Dermis microvascular lymphatic vessel endothelial cell (primary cell): ENCODE data around the gene LRRC74A. TPM values are rescaled to one million over a fixed set of nuclear protein-coding genes. Genes with fewer than 3 reads are reported as not detected.
A peak's percentile ranks its signal among the peaks of the same experiment; 100 is the strongest.

Source experiments
- DNase-seq, 2 donors: peaks; one replicate each; pipeline versions ENCODE4 v3.0.0 to v3.0.0-alpha.2; 2010; ENCODE audit warnings: low read depth in 2 of 2
- total RNA-seq: library from RNA; depleted of rRNA; stranded (reverse); fragments of >200 nt; gene quantifications from 2 replicates; pipeline ENCODE4 v1.2.1, GENCODE V29; 2014

The LRRC74A gene
- total RNA-seq, 1 donor from 2014 or later = not detected

DNA sequence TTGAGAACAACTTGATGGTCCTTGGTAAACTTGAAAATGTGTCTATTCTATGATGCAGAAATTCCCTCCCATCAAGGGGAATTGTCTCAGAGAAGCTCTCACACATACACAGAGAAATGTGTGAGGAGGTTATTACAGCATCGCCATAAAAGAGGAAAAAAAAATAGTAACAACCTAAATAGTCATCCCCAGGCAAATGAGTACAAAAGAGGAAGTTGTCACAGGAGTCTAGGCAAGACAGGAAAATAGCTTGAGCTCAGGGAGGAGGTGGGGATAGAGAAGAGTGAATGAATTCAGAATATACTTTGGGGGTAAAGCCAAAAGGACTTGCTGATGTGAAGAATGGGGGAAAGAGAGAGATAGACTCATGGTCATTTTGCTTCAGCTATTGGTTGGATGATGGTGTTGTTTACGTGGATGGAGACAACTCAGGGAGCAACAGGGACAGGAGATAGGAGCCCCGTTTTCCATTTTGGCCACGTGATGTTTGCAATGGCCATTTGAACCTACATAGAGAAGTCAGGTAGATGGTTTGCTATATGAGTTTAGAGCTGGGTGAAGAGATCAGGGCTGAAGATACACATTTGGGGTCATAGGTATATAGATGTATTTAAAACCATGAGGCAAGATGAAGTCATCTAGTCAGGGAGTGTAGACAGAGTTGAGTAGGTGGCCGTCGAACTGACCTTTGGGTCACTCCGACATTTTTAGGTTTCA lies 20.3 kb downstream of the LRRC74A start:
- no peak for DNase-seq

- no peak for DNase-seq
Observed at GRCh38 chr14:76848879-76849278, 22.7 kb downstream of the LRRC74A start.

- no peak for DNase-seq
Observed at GRCh38 chr14:76855066-76855465, 28.9 kb downstream of the LRRC74A start.

GRCh38 chr14:76856769-76857168 lies 30.6 kb downstream of the LRRC74A start:
- DNase-seq = no peak

DNA sequence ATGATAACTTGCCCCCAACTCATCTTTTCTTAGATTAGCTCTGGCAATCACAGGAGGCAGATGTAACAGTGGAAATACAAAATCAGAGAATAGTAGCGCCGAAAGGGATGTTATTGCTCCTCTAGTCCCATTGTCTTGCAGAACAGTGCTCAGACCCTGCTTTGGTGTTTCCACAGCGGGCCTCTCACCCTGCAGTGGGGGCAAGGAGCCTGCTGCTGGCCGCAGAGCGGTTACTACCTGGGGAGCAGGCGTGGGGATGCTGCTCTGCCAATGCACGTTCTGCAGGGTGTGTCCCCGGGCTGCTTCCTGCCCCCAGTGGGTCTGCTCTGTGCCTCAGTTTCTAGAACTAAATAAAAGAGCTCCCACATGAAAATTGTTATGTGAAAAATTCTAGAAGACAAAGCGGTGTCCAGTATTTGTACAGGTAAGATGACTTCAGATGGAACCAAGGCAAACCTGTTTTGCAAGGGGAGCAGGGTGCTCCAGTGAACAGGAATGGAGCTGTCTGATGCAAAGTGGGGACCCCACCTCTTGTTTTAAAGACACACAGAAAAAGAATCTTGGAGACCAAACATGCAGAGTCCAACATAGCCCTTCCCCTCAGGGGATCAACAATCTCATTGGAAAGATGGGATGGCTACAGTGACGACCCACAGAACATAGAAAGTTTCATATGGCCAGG lies 35.5 kb downstream of the LRRC74A start:
- DNase-seq = no peak

DNA sequence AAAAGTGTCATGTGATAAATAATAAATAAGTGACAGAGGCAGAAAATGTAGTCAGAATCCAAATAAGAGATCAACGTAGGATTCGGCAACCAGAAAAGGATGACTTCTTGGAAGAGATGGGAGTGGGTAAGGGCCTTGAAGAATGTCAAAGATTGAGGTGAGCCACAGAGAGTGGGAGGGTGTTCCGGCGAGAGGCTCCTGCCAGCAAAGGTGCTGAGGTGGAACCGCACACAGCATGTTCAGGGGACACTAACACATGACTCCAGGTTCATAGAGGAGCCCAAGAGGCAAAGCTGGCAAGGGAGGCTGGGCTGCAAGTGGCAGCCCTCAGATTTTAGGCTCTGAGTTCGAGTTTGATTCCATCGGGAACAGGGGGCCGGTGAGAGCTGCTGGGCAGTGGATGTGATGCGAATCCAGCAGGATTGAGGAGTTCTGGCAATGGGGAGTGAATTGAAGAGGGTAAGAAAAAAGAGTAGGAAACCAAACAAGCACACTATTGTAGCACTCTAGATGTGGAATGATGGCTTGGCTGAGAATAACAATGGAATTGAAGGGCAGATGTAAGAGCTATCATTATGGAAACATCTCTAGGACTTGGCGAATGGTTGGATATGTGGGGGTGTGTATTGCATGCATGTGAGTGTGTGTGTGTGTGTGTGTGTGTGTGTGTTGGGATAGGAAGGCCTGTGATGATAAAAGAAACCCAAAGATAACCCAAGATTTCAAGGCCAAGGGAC lies 36.5 kb downstream of the LRRC74A start:
- DNase-seq = no peak

- peak in 1 of 2 donors; percentile 29 for DNase-seq
Observed at GRCh38 chr14:76863724-76864407, 37.7 kb downstream of the LRRC74A start.

- DNase-seq = no peak
Observed at GRCh38 chr14:76866456-76866855, 40.2 kb downstream of the LRRC74A start.

DNA sequence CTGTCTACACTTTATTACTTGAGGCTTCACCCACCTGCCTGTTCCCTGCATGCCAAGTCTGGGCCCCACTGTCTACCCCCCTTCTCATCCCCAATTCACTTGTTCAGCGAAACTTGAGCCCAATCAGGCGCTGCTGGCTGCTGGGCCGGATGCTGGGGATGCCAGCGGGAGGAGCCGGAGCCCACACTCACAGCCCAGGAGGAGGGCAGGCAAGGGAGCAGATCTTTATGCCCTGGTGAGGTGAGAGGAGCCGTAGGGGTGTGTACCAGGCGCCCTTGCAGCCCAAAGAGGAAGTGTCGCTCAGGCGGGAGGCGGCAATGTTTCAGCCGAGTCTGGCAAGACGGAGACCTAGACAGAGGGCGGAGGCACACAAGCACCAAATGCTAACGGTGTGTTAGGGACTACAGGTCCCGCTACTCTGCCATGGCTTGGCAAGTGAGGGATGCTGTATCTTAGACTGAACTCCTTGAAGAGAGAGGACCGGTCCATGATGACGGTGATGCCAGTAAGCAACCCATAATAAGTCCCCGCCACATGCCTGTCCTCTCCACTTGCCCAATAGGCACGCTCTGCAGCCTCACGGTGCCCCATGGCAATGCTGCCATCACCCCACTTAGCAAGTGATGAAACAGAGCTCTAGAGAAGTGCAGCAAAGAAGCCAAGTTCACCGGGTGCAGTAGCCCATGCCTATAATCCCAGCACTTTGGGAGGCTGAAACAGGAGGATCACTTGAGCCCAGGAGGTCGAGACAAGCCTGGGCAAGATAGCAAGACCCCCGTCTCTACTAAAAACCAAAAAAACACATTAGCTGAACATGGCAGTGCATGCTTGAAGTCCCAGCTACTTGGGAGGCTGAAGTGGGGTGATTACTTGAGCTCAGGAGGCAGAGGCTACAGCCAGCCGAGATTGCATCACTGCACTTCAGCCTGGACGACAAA lies 41.6 kb downstream of the LRRC74A start:
- no peak for DNase-seq

DNA sequence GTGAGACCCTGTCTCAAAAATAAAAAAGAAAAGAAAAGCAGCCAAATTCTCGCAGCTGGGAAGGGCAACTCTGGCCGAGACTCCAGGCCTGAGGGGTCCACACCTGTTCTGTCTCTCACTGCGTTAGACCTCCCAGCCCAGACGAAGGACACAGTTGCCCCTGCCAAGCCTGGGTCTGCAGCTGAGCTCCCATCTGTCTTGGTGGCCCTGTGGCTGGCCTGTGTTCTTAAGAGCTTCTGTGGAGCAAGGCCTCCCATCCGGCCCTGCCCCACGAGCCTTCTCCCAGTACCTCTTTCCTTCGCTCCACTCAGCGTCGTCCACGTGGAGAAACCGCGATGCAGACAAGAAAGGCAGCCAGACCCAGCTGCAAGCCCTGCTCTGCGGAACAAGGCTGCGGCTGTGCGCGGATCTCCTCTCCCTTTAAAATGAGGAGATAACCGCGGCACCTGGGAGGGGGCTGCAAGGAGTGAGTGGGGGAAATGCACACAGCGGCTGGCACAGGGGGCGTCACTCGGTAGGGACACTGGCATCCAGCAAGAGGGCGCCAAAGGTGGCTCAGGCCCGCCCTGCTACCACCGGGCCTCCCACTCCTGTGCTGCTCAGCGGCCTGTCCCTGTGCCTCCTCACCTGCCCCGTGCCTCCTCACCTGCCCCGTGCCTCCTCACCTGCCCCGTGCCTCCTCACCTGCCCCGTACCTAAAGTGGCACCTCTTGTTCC lies 42.4 kb downstream of the LRRC74A start:
- DNase-seq = no peak

GRCh38 chr14:76870166-76870565 lies 44.0 kb downstream of the LRRC74A start:
- DNase-seq = peak in 1 of 2 donors; percentile 20

GRCh38 chr14:76872796-76873432 lies 46.7 kb downstream of the LRRC74A start:
- DNase-seq = peak; percentile 16 to 48

GRCh38 chr14:76874734-76875133 lies 48.5 kb downstream of the LRRC74A start:
- DNase-seq = no peak

DNA sequence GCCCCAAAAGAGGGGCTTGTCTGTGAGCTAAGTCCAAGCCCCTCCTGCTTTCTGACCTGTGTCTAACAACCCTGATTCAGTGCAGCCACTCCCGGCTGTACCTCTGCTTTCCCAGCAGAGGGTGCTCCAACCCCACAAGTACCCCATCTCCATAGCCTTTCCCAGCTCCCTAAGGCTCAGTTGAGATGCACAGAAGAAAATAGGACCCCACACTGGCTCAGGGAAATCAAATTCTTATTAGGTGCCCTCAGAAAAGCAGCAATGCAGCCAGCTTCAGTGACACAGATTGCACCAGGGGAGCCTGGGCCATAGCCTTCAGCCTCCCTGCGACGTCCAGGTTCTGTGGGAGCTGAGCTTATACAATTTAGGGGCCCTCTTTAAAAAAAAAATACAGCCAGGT lies 49.9 kb downstream of the LRRC74A start:
- peak; percentile 40 to 74 for DNase-seq

DNA sequence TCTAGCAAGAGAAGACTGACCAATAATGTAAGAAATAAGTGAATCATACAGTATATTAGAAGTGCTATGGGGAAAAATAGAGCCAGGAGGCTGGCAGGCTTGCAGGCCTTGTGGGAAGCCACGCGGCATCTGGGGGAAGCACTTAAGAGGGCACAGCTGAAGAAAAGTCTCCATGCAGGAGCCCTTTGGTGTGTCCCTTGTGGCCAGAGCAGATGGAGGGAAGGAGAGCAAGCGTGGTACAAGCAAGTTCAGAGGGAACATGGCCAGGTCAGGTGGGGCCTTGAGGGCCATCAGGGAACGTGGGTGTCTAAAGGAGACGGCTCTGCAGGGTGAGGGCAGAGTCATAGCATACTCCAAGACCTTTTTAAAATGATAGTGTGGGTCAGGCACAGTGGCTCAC lies 51.7 kb downstream of the LRRC74A start:
- DNase-seq = no peak

GRCh38 chr14:76880449-76880848 lies 54.2 kb downstream of the LRRC74A start:
- no peak for DNase-seq

- no peak for DNase-seq
Observed at GRCh38 chr14:76881348-76881747, 55.1 kb downstream of the LRRC74A start.

DNA sequence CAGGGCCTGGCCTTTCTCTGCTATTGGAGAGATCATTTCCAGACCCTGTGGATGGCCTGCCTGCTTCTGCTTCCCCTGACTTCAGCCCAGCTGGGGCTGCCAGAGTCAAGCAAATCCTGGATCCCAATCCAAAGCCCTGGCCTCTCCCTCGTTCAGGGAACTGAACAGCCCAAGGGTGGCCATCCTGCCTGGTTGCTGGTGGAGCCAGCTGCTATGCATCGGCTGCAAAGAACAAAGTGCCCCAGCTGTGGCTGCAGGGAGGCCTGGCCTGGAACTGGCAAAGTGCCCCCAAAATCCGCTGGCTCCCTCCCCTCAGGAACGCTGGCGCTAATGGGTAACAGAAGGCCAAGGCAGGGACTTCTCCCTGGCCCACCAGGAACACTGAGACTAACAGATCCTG lies 56.4 kb downstream of the LRRC74A start:
- DNase-seq = no peak

DNA sequence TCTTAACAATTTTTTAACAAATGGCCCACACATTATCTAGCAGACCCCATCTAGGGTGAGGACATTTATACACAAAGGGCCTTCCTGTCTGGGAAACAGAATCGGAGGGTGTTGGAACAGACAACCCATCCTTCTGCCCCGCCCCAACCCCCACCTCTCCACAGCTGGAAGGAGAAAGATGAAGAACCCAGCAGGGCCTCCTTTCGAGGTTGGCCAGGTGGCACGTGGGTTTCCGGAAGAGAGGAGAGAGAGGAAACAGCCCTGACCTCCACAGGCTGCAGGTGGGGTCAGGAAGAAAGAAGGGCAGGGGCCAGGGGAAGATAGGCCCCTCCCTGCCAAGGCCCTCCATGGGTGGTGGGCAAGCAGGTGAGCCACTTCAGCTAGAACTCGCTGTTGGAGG lies 57.2 kb downstream of the LRRC74A start:
- DNase-seq = no peak

DNA sequence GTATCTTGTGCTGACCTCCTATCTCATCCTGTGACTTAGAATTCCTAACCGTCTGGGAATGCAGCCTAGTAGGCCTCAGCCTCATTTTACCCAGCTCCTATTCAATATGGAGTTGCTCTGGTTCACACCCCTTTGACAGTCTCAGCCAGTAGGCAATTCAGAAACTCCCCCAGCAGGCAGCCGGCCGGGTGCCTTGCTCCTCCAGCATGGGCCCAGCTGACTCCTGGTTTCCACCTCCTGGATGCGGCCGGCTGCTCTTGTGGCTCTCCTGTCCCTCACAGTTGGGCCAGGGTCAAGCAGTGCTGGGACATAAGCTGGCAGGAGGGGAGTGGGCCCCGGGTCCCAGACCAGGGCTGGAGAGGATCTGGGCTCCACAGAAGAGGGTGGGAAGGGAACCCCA lies 58.2 kb downstream of the LRRC74A start:
- DNase-seq = no peak
